Activated CD4-positive, CD25-positive, alpha-beta regulatory T cell treated with anti-CD3 and anti-CD28 coated beads, Interleukin-2, amount 50 U/mL, for 24 hours (primary cell): ENCODE data around the gene NADK2.

ENCODE experiments used
- ATAC-seq, 2 donors: fragments of 150-1000 bp; cut with Tn5 transposase; one replicate each; pipeline ENCODE4 v1.10.0; 2021; ENCODE audit warnings: mild to moderate bottlenecking in 1 of 2, moderate library complexity in 1 of 2

NADK2 gene

GRCh38 chr5:36246036-36246800 is 4.5 kb upstream of the NADK2 start:
- no peak for ATAC-seq

- no peak for ATAC-seq
Measured at GRCh38 chr5:36244076-36244475, 2.4 kb upstream of the NADK2 start.

GRCh38 chr5:36243653-36244052 is 1.9 kb upstream of the NADK2 start:
- ATAC-seq: no peak

DNA sequence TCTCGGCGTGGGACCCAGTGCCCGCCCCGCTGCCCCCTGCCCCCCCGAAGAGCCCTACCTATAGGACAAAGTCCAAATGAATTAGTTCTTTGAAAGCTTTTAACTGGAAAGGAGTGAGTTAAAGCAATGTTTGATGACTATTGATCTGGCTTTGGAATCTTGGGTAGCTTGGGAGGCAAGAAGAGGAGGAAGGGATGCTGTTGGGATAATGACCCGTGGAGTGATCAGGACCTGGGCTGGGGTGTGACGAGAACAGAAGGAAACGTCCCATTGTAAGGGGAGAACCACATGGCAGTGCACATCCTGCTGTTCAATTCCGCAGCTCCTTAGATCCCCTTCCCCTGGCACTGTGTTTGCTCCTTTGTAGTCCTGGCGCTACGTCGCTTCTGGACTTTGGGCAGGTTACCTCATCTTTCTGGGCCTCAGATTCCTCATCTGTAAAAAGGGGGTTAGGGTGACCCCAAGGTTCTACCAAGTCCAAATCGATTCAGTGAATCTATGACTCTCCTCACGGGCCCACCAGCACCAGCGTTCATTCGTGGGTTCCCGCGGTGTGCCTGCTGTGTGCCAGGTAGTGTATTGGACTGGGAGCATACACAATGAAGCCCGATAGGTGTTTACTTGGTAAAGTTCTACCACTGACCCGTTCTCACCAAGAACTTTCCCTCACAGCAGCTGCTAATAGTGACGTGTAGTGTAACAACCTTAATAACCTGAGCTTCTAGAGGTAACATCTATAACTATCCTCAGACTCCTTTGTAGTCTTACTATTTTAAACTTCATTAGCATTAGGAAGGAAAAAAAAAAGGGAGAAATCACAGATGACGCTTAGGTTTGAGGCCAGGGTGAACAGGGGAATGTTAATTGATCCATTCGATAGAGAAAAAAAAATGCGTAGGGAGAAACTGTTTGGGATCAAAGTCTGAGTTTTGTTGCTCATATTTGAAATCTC is 1.1 kb upstream of the NADK2 start:
- ATAC-seq: no peak

GRCh38 chr5:36240779-36241630 is 720 bp downstream of the NADK2 start:
- ATAC-seq: peak in 1 of 2 donors; percentile 7

GRCh38 chr5:36239370-36240293 is 2.1 kb downstream of the NADK2 start:
- no peak for ATAC-seq

- ATAC-seq: no peak
Measured at GRCh38 chr5:36238502-36239295, 3.0 kb downstream of the NADK2 start.

GRCh38 chr5:36237751-36238150 is 4.0 kb downstream of the NADK2 start:
- ATAC-seq: no peak

DNA sequence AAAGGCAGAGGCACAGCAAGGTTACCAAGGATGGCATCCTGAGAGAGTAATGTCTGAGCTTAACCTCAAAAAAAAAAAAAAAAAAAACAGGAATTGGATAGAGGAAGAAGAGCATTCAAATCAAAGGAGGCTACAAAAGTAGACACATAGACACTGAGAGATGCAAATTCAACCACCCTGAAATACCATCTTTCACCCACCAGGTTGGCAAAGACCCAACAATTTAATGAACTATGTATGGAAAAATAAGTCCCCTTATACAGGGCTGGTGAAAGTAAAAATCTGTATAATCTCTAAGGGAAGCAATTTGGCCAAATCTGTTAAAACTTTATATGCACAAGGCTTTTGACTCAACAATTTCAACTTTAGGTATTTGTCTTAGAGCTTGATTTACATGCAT is 4.9 kb downstream of the NADK2 start:
- no peak for ATAC-seq

GRCh38 chr5:36232533-36232932 is 9.2 kb downstream of the NADK2 start:
- ATAC-seq: no peak

DNA sequence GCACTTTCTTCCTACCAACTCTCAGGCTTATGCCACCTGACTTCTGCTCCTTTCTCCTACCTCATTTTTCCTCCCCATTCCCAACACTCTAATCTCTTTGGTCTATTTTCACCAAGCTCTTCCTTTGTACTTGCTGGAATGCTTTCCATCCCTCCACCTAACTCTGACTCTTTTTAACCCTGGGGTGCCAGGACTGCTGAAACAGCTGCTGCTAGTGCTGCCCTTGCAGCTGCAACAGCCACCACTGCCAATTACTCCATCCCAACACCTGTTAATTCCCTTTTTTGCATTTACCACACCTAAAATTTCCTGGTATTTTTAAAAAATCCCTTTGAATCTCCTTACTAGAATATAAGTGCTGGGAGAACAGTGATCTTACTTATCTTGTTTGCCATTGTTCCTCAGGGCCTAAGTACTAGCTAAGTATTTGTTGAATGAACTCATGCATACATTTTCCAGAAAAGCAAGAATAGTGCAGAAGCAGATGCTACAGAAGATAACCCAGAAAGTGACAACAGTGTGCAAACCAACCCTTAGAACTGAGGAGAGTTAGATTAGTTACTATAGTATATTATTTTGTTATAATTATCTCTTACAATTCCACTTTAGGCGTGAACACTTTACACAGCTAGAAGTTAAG is 11.5 kb downstream of the NADK2 start:
- no peak for ATAC-seq

- no peak for ATAC-seq
Measured at GRCh38 chr5:36228505-36228904, 13.2 kb downstream of the NADK2 start.

DNA sequence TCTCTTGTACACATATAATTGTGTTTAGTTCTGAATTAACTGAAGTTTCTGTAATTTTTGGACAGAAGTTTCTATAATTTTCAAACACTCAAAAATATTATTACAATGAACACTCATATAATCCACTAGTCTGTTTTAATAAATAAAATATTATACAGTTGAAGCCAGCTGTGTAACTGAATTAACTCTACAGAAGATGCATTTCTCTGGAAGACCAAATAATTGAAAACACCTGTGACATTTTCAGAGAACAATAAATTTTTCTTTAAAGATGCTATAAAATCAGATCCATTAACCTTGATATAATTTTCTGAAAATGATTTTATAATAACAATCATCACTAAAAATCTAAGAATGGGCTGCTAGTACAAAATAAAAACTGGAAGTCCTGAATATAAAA is 14.7 kb downstream of the NADK2 start:
- no peak for ATAC-seq

GRCh38 chr5:36222620-36223019 is 19.1 kb downstream of the NADK2 start:
- ATAC-seq: no peak

GRCh38 chr5:36217988-36218387 is 23.7 kb downstream of the NADK2 start:
- no peak for ATAC-seq

DNA sequence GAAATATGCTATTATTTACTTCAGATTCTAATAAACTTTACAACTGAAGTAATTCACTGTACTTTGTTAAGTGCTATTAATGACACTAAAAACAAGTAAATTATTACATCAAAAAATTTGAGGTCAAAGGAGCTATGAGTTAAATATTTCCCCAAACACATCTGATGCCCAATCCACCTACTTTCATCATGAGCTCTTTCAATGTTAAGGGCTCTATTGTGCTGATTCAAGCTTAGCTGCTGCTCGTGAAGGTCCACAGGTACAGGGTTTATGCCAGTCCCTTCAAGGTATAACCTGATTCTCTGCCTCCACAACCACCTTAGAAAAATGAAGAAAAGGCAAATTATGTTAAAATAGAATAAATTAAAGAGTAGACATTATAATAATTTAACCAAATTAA is 24.2 kb downstream of the NADK2 start:
- no peak for ATAC-seq

DNA sequence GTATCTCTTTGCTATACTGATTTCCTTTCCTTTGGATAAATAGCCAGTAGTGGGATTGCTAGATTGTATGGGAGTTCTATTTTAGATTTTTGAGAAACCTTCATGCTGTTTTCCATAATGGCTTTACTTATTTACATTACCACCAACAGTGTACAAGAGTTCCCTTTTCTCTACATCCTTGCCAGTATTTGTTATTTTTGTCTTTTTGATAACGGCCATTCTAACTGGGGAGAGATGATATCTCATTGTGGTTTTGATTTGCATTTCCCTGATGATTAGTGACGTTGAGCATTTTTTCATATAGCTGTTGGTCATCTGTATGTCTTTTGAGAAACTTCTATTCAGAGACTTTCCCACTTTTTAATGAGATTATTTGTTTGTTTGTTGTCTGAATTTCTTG is 25.8 kb downstream of the NADK2 start:
- ATAC-seq: no peak

DNA sequence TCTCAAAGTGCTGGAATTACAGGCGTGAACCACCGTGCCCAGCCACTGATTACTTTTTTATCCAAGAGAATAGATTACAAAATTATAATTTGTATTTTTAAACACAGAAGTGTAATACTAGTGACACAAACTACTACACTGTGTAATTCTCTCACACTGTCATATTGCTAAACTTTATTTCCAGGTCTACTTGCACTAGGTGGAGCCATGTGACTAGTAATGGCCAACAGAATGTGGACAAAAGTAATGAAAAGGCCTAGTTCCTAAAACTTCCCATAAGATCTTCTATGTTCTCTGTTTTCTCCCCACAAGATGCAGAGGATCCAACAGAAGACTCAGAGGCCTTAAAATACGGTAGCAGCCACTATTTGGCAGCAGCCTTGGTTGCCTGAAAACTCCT is 27.3 kb downstream of the NADK2 start:
- ATAC-seq: no peak

GRCh38 chr5:36209664-36210063 is 32.1 kb downstream of the NADK2 start:
- no peak for ATAC-seq

DNA sequence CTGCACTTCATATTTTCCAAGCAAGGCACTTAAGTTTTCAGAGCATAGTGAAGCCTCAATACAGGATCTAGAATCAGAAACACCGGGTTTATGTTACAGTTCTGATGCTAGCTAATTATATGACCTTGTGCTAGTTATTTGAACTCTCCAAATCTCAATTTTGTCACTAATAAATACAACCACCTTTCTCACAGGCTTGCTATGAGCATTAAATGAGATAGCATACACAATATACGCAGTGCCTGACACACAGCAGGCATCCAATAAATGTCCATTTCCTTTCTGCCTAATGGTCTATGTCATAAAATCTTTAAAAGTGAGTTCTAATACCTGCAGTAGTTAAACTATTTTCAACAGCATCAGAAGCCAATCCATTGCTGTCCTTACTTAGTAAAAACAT is 32.9 kb downstream of the NADK2 start:
- no peak for ATAC-seq
